SK-N-SH treated with all-trans-retinoic acid at 6 μM for 48 hours (cell line): ENCODE data around the gene JOSD2.

Experiments used
- ARNTL ChIP-seq: fragments of 450-650 bp; formaldehyde crosslinking; IDR thresholded peaks from 2 replicates; pipeline ENCODE4 v1.5.0; 2020; ENCODE audit warnings: low read depth, mild to moderate bottlenecking, moderate library complexity, borderline replicate concordance
- CSDC2 ChIP-seq: fragments of 250-450 bp; sonication (Bioruptor Pico); IDR thresholded peaks from 2 replicates; pipeline ENCODE4 v1.5.0; 2020; ENCODE audit warnings: mild to moderate bottlenecking, moderate library complexity
- OSR1 ChIP-seq: fragments of 250-450 bp; sonication (Bioruptor Pico); IDR thresholded peaks from 2 replicates; pipeline ENCODE4 v1.8.0; 2022; ENCODE audit warnings: moderate library complexity, mild to moderate bottlenecking, inconsistent platforms
- ZC3H10 ChIP-seq: fragments of 250-450 bp; sonication (Bioruptor Pico); IDR thresholded peaks from 2 replicates; pipeline ENCODE4 v1.5.1; 2021; ENCODE audit warnings: mild to moderate bottlenecking, moderate library complexity
- ZFP30 ChIP-seq: fragments of 450-650 bp; formaldehyde crosslinking; IDR thresholded peaks from 2 replicates; pipeline ENCODE4 v1.5.0; 2022; ENCODE audit warnings: mild to moderate bottlenecking, moderate library complexity
- ZNF565 ChIP-seq: fragments of 450-650 bp; formaldehyde crosslinking; conservative IDR thresholded peaks from 2 replicates; pipeline ENCODE4 v1.5.0; 2020; ENCODE audit warnings: low read depth, mild to moderate bottlenecking, moderate library complexity
- ZNF70 ChIP-seq: fragments of 450-650 bp; formaldehyde crosslinking; IDR thresholded peaks from 2 replicates; pipeline ENCODE4 v1.5.0; 2020; ENCODE audit warnings: mild to moderate bottlenecking, moderate library complexity
- TF ChIP-seq, protein P1 (sequence below): fragments of 250-450 bp; sonication (Bioruptor Pico); IDR thresholded peaks from 2 replicates; pipeline ENCODE4 v1.5.0; 2020; ENCODE audit warnings: mild to moderate bottlenecking, moderate library complexity
- TF ChIP-seq, protein P2 (sequence below): fragments of 250-450 bp; sonication (Bioruptor Pico); IDR thresholded peaks from 2 replicates; pipeline ENCODE4 v1.5.1; 2020; ENCODE audit warnings: low read depth, mild to moderate bottlenecking, moderate library complexity
- TF ChIP-seq, protein P3 (sequence below): fragments of 250-450 bp; sonication (Bioruptor Pico); IDR thresholded peaks from 2 replicates; pipeline ENCODE4 v1.8.0; 2020; ENCODE audit warnings: mild to moderate bottlenecking, moderate library complexity, borderline replicate concordance
- TF ChIP-seq, protein P4 (sequence below): fragments of 250-450 bp; sonication (Bioruptor Pico); IDR thresholded peaks from 2 replicates; pipeline ENCODE4 v1.5.1; 2021; ENCODE audit warnings: mild to moderate bottlenecking, moderate library complexity

DNA sequence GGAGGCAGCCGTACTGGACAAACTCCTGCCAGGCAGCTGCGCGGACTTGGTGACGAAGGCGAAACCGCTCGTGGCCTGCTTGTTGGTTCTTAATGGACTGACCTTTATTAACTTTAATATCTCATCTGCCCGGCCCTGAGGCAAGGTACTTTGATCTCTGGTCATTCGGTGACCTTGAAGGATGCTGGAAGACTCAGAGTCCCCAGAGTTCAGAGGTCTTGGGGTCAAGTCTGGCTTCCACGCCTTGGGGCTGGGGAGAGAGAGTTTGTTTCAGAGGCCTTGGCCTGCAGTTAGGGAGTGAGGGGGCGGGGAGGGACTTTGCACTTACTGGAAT lies 44.3 kb downstream of the JOSD2 start:
- TF ChIP-seq, protein P1, sequence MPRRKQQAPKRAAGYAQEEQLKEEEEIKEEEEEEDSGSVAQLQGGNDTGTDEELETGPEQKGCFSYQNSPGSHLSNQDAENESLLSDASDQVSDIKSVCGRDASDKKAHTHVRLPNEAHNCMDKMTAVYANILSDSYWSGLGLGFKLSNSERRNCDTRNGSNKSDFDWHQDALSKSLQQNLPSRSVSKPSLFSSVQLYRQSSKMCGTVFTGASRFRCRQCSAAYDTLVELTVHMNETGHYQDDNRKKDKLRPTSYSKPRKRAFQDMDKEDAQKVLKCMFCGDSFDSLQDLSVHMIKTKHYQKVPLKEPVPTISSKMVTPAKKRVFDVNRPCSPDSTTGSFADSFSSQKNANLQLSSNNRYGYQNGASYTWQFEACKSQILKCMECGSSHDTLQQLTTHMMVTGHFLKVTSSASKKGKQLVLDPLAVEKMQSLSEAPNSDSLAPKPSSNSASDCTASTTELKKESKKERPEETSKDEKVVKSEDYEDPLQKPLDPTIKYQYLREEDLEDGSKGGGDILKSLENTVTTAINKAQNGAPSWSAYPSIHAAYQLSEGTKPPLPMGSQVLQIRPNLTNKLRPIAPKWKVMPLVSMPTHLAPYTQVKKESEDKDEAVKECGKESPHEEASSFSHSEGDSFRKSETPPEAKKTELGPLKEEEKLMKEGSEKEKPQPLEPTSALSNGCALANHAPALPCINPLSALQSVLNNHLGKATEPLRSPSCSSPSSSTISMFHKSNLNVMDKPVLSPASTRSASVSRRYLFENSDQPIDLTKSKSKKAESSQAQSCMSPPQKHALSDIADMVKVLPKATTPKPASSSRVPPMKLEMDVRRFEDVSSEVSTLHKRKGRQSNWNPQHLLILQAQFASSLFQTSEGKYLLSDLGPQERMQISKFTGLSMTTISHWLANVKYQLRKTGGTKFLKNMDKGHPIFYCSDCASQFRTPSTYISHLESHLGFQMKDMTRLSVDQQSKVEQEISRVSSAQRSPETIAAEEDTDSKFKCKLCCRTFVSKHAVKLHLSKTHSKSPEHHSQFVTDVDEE (CRISPR knock-in tag) = no peak
- TF ChIP-seq ZNF565 (CRISPR knock-in tag) (no peak), CSDC2 (CRISPR knock-in tag) (no peak), ZFP30 (CRISPR knock-in tag) (no peak), ZNF70 (CRISPR knock-in tag) (no peak), OSR1 (CRISPR knock-in tag) (no peak), ARNTL (CRISPR knock-in tag) (no peak), ZC3H10 (CRISPR knock-in tag) (no peak)
- TF ChIP-seq, protein P2, sequence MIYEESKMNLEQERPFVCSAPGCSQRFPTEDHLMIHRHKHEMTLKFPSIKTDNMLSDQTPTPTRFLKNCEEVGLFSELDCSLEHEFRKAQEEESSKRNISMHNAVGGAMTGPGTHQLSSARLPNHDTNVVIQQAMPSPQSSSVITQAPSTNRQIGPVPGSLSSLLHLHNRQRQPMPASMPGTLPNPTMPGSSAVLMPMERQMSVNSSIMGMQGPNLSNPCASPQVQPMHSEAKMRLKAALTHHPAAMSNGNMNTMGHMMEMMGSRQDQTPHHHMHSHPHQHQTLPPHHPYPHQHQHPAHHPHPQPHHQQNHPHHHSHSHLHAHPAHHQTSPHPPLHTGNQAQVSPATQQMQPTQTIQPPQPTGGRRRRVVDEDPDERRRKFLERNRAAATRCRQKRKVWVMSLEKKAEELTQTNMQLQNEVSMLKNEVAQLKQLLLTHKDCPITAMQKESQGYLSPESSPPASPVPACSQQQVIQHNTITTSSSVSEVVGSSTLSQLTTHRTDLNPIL (CRISPR knock-in tag) = no peak
- TF ChIP-seq, protein P3, sequence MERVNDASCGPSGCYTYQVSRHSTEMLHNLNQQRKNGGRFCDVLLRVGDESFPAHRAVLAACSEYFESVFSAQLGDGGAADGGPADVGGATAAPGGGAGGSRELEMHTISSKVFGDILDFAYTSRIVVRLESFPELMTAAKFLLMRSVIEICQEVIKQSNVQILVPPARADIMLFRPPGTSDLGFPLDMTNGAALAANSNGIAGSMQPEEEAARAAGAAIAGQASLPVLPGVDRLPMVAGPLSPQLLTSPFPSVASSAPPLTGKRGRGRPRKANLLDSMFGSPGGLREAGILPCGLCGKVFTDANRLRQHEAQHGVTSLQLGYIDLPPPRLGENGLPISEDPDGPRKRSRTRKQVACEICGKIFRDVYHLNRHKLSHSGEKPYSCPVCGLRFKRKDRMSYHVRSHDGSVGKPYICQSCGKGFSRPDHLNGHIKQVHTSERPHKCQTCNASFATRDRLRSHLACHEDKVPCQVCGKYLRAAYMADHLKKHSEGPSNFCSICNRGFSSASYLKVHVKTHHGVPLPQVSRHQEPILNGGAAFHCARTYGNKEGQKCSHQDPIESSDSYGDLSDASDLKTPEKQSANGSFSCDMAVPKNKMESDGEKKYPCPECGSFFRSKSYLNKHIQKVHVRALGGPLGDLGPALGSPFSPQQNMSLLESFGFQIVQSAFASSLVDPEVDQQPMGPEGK = no peak
- TF ChIP-seq, protein P4, sequence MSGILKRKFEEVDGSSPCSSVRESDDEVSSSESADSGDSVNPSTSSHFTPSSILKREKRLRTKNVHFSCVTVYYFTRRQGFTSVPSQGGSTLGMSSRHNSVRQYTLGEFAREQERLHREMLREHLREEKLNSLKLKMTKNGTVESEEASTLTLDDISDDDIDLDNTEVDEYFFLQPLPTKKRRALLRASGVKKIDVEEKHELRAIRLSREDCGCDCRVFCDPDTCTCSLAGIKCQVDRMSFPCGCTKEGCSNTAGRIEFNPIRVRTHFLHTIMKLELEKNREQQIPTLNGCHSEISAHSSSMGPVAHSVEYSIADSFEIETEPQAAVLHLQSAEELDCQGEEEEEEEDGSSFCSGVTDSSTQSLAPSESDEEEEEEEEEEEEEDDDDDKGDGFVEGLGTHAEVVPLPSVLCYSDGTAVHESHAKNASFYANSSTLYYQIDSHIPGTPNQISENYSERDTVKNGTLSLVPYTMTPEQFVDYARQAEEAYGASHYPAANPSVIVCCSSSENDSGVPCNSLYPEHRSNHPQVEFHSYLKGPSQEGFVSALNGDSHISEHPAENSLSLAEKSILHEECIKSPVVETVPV (CRISPR knock-in tag) = no peak
